ENCODE results near the gene USH2A. TPM values are rescaled to one million over a fixed set of nuclear protein-coding genes. Genes with fewer than 3 reads are reported as not detected.

USH2A gene
- total RNA-seq, 4 donors from 2014 or later = 0.03 to 0.25 TPM; not detected in 2

DNA sequence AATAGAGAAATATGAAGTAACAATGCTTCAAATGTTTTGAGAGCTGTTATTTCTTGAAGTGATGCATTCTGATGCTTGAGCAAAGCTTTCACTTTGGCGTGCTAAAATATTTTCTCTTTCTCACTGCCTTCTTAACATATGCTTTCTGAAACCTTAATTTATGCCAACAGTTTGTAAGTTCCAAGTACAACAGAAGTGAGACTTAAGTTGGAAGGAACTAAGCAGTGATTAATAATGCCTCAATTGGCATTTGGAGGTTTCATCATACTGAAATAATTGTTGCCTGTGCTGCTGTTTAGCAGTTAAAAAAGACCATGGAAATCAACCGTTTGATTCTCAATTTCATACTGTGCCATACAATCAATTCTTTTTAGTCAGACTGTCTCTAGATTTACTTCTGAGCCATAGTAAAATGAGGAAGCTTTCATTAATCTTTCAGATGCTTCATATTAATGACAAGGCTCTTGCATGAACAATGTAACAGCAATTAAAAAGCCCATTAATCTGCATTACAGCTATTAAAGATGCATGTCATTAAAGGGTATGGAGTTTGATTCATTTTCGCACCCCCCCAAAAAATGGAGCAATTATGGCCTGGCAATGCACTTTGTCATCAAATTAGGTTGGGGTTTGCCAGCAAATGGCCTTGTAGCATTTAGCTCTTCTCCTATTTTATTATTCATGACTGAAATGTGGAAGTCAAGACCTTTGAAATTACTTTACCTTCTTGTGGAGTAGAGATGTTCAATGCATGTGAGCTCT is 375.3 kb downstream of the USH2A start:
- no peak overlapping the region for H3K4me3 ChIP-seq (ENCODE audit: low read depth, poor library complexity, severe bottlenecking)
- DNase-seq (ENCODE audit: low spot score in 2 of 2) = no peak
- intact Hi-C loops (cut with DNase I; ENCODE audit: low total_unique reads) = no loop called here
- WGBS, 2 donors = 56 to 60% methylated on average over 3 of the region's 3 CpGs
- TF ChIP-seq POLR2A (IDR thresholded peaks at IDR 0.05) = no peak
- TF ChIP-seq, protein P1, sequence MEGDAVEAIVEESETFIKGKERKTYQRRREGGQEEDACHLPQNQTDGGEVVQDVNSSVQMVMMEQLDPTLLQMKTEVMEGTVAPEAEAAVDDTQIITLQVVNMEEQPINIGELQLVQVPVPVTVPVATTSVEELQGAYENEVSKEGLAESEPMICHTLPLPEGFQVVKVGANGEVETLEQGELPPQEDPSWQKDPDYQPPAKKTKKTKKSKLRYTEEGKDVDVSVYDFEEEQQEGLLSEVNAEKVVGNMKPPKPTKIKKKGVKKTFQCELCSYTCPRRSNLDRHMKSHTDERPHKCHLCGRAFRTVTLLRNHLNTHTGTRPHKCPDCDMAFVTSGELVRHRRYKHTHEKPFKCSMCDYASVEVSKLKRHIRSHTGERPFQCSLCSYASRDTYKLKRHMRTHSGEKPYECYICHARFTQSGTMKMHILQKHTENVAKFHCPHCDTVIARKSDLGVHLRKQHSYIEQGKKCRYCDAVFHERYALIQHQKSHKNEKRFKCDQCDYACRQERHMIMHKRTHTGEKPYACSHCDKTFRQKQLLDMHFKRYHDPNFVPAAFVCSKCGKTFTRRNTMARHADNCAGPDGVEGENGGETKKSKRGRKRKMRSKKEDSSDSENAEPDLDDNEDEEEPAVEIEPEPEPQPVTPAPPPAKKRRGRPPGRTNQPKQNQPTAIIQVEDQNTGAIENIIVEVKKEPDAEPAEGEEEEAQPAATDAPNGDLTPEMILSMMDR (IDR thresholded peaks at IDR 0.05) = no peak

DNA sequence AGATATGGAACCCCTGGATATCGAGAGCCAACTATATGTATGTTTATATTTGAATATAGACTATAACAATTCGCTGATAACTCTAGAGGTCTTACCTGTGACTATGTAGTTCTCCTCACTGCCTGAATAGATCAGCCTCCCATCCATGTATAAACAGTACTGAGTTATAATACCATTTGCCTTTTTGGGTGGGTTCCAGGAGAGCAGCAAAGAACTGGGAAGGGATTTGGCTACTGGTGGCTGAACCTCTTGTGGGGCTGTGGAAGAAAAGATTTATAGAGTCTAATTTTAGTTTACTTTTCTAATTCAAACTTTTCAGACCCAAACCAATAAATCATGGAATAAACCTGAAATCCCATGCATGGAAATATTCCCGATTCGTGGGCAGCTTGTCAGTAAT is 376.9 kb downstream of the USH2A start:
- WGBS, 2 donors = 72 to 78% methylated on average over 4 of the region's 4 CpGs
- no peak for TF ChIP-seq POLR2A (IDR thresholded peaks at IDR 0.05)
- TF ChIP-seq, protein P1 (IDR thresholded peaks at IDR 0.05) = no peak
- DNase-seq (ENCODE audit: low spot score in 2 of 2) = no peak
- no peak overlapping the region for H3K4me3 ChIP-seq (ENCODE audit: low read depth, poor library complexity, severe bottlenecking)
- intact Hi-C loops (cut with DNase I; ENCODE audit: low total_unique reads) = no loop called here

DNA sequence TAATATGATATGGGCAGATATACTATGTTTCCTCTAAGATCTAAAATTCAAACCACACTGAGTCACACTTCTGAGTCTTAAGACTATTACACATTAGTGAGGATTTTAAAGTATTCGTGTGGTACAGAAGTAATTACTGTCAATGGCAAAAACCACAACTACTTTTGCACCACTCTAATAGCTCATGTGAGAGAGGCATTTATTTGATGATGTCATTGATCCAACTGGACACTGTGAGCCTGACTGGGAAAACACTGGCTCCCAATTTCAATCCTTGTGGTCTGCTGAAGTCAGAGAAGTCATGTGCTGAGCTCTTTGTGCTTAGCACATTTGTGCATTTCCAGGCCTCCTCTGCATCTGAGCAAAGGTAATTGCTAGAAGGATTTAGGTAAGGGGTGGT is 377.8 kb downstream of the USH2A start:
- 77 to 80% methylated on average over 1 of the region's 1 CpG for WGBS, 2 donors
- no peak overlapping the region for H3K4me3 ChIP-seq (ENCODE audit: low read depth, poor library complexity, severe bottlenecking)
- intact Hi-C loops (cut with DNase I; ENCODE audit: low total_unique reads) = no loop called here
- DNase-seq (ENCODE audit: low spot score in 2 of 2) = no peak
- TF ChIP-seq, protein P1 (IDR thresholded peaks at IDR 0.05) = no peak
- no peak for TF ChIP-seq POLR2A (IDR thresholded peaks at IDR 0.05)

DNA sequence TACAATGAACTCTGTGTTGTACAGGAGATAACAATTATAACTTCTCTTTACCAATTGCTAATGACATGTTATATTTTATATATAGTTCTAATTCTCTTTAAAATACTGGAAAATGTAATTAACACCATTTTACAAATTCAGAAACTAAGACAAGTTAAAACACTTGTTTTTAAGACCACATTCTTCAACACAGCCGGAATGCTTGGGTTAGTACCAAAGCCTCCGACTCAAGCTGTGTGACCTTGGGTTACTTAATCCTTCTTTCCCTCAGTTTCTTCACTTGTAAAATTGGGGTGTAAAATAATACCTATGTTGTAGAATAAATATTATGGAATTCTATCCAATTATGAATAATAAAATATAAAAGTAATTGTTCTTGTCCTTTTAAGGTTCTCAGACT is 378.7 kb downstream of the USH2A start:
- intact Hi-C loops (cut with DNase I; ENCODE audit: low total_unique reads) = no loop called here
- TF ChIP-seq POLR2A (IDR thresholded peaks at IDR 0.05) = no peak
- TF ChIP-seq, protein P1 (IDR thresholded peaks at IDR 0.05) = no peak
- DNase-seq (ENCODE audit: low spot score in 2 of 2) = no peak
- H3K4me3 ChIP-seq (ENCODE audit: low read depth, poor library complexity, severe bottlenecking) = no peak overlapping the region
- 84 to 89% methylated on average over 2 of the region's 2 CpGs for WGBS, 2 donors

DNA sequence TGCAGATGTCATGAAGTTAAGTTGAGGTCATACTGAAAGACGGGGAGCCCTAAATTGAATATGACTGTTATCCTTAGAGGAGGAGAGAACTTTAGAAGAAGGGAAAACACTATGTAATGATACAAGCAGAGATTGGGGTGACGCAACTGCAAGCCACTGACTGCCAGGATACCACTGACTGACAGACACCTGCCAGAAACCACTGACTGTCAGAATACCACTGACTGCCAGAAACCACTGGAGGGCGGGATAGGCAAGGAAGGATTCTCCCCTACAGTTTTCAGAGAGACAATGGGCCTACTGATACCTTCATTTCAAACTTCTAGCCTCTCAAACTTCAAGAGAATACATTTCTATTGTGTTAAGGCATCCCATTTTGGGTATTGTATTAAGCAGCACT is 388.7 kb downstream of the USH2A start:
- H3K4me3 ChIP-seq (ENCODE audit: low read depth, poor library complexity, severe bottlenecking) = no peak overlapping the region
- TF ChIP-seq, protein P1 (IDR thresholded peaks at IDR 0.05) = no peak
- no peak for TF ChIP-seq POLR2A (IDR thresholded peaks at IDR 0.05)
- intact Hi-C loops (cut with DNase I; ENCODE audit: low total_unique reads) = no loop called here
- DNase-seq (ENCODE audit: low spot score in 2 of 2) = no peak
- 55 to 62% methylated on average over 3 of the region's 3 CpGs for WGBS, 2 donors

All from lower leg skin (tissue), 4 donors.